Subcutaneous adipose tissue (tissue), 4 donors: ENCODE measurements around the gene CHCHD3. TPM values are rescaled to one million over a fixed set of nuclear protein-coding genes. Genes with fewer than 3 reads are reported as not detected.

ENCODE experiments used
- CTCF ChIP-seq: fragments of 450-650 bp; IDR thresholded peaks from one replicate; pipeline ENCODE4 v1.5.1; 2016; ENCODE audit warnings: low read depth, mild to moderate bottlenecking, control low read depth, antibody characterized with exemption, moderate library complexity
- total RNA-seq, 4 donors: library from RNA; depleted of rRNA; stranded (reverse); fragments of >200 nt; gene quantifications; one replicate each; pipeline ENCODE4 v1.1.0, GENCODE V29; 2016

CHCHD3 gene
- total RNA-seq, 4 donors from 2014 or later, result 44.9 to 69.7 (median 55.8) TPM

- no peak for TF ChIP-seq CTCF
Measured at GRCh38 chr7:132815130-132815529, 266.8 kb downstream of the CHCHD3 start.

DNA sequence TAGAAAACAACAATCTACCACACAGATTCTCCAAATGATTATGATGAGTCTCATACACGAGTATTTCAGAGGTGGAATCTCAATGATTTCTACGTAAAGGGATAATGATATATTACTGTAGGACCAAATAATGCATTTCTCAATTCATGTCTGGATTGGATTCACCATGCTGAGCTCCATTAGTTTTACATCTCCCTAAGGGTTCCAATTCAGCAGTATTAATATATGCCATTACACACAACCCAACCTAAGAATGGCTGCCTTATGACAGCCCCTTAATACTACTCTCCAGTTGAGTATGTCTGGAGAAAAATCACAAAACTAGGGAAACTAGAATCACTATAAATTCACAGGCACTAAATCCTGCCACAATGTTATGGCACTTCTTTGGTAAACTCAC lies 271.3 kb downstream of the CHCHD3 start:
- no peak for TF ChIP-seq CTCF

DNA sequence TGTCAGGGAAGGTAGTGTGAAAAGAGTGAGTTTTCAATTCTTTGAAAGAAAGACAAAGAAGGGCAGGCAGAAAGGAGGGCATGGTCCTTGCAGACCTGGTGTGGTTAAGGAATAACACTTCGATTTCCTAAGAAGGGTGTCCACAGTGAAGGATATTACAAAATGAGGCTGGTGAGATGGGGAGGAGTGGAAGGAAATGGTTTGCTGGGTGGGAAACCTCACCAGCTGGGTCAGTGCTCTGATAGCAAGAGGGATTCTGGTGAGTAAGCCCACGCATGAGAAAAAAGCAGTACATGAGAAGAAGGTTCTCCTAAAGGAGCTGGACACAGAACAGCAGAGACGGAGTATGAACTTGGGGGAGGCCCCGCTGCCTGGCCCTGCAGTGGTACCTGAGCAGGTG lies 275.1 kb downstream of the CHCHD3 start:
- TF ChIP-seq CTCF, result no peak

DNA sequence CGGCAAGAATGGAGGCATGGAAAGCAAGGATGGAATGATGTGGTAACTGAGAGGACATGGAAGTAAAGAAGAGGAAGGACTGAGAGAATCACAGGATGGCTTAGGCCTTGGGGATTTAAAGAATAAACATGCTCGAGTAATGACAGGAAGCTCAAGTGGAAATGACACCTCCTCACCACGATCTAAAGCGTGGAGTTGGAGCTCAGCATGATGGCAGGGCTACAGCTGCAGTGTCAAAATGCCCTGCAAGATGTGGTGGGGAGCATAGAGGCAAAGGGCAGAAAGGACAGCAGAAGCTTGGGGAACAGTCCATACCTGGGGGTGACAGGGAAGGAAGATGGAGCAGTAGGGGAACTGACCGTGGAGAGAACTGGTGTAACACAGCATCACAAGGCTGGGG lies 276.1 kb downstream of the CHCHD3 start:
- no peak for TF ChIP-seq CTCF

DNA sequence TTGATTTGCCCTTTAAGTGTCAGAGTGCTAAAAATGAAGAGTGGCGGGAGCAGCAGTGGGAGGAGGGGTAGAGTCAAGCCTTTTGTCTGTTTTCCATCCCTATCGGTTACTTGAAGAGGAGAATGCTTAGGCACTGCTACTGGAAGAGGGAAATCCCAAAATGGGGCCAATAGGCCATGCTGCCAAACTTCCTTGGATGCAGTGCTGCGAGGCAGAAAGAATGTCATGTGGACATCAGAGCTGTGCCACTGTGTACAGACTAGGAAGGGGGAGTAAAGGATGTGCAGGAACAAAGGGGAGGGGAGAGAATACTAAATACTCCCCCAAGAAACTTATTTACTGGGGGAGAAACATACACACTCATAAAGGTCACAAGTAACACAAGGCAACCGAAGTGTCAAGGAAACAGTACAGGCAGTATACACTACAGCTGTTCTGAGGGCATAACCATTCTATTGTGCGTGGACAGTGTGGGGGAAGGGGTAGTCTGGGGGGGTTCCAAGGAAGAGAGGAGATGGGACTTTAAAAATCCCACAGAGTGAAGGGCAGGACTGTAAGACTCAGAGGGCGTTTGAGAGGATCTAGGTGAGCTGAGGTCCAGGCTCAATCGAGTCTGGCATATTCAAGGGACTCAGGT lies 276.9 kb downstream of the CHCHD3 start:
- TF ChIP-seq CTCF, result no peak

- TF ChIP-seq CTCF, result no peak
Measured at GRCh38 chr7:132800522-132800921, 281.4 kb downstream of the CHCHD3 start.

DNA sequence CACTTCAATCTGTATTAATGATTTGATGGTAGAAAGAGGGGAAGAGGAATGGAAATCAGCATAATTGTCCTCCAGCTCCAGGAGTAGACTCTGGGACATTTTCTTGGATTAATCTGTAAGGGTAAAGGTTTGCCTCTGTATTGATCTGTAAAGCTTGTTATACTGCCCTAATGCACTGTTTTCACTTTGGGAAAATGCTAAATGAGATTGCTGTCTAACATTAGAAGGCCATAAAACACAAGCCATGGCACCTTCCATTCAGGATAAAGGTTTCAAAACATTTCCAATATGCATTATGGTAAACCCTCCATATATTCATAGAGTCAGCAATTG lies 282.8 kb downstream of the CHCHD3 start:
- TF ChIP-seq CTCF, result no peak
